SK-N-SH (cell line): ENCODE measurements around the gene GNG14. TPM values are rescaled to one million over a fixed set of nuclear protein-coding genes. Genes with fewer than 3 reads are reported as not detected.

Experiments used
- CTCF ChIA-PET: fragments of 300-600, 350-600 bp; formaldehyde crosslinking; extraction: SDS; loops from one replicate; lab custom pipeline; 2021; lab: Yijun Ruan, JAX
- POLR2A ChIA-PET: fragments of 350-600 bp; sonication (Branson Sonifier 250); formaldehyde crosslinking; extraction: SDS; loops from one replicate; lab custom pipeline; 2020; ENCODE audit warnings: antibody characterized with exemption, inconsistent platforms; lab: Yijun Ruan, JAX
- DNase-seq: peaks from one replicate; pipeline ENCODE4 v3.0.0; 2012
- H2AFZ ChIP-seq: fragments of 200-600 bp; sonication (generic); 2 replicates; pipeline ENCODE4 v1.8.1; 2016; ENCODE audit warnings: antibody characterized with exemption, mild to moderate bottlenecking, low read depth
- H3F3A ChIP-seq: fragments of 200-600 bp; sonication (generic); replicated peaks from 2 replicates; pipeline ENCODE3; 2016; ENCODE audit warnings: antibody characterized with exemption, mild to moderate bottlenecking; ENCODE audit not compliant: insufficient read depth
- H3K27ac ChIP-seq, 2 experiments: fragments of 200-500 bp in 1 of 2; fragments of 200-600 bp in 1 of 2; sonication (Bioruptor generic) in 1 of 2; sonication (generic), shearing (Covaris generic) in 1 of 2; 2 replicates each; pipeline versions ENCODE4 v1.5.1 to v1.6.1; 2014 to 2016; ENCODE audit warnings: low read depth in 2 of 2, inconsistent platforms in 1 of 2, low read length in 1 of 2, mild to moderate bottlenecking in 1 of 2, mixed read lengths in 1 of 2
- H3K27me3 ChIP-seq: fragments of 200-600 bp; sonication (generic), shearing (Covaris generic); 2 replicates; pipeline ENCODE4 v1.6.1; 2016; ENCODE audit warnings: mixed run types; ENCODE audit not compliant: insufficient read depth
- H3K36me3 ChIP-seq, 2 experiments: fragments of 200-500 bp in 1 of 2; fragments of 200-600 bp in 1 of 2; sonication (Bioruptor generic) in 1 of 2; sonication (generic) in 1 of 2; replicated peaks in 1 of 2; 2 replicates each; pipeline versions ENCODE3 to v1.5.1; 2014 to 2016; ENCODE audit warnings: low read length in 1 of 2, mild to moderate bottlenecking in 1 of 2; ENCODE audit not compliant: insufficient read depth in 2 of 2, control insufficient read depth in 1 of 2
- H3K4me1 ChIP-seq, 2 experiments: fragments of 200-500 bp in 1 of 2; fragments of 200-600 bp in 1 of 2; sonication (Bioruptor generic) in 1 of 2; sonication (generic), shearing (Covaris generic) in 1 of 2; 2 replicates each; pipeline versions ENCODE4 v1.5.1 to v1.6.1; 2014 to 2016; ENCODE audit warnings: low read depth in 1 of 2, low read length in 1 of 2, mixed run types in 1 of 2; ENCODE audit not compliant: insufficient read depth in 2 of 2, control insufficient read depth in 1 of 2
- H3K4me2 ChIP-seq: fragments of 200-600 bp; sonication (generic), shearing (Covaris generic); 2 replicates; pipeline ENCODE4 v1.6.1; 2017; ENCODE audit warnings: mixed run types
- H3K4me3 ChIP-seq, 2 experiments: fragments of 200-500 bp in 1 of 2; fragments of 200-600 bp in 1 of 2; sonication (Bioruptor generic) in 1 of 2; sonication (generic), shearing (Covaris generic) in 1 of 2; 2 replicates each; pipeline versions ENCODE4 v1.5.1 to v1.8.1; 2014 to 2016; ENCODE audit warnings: low read depth in 2 of 2, inconsistent platforms in 1 of 2, low read length in 1 of 2, mild to moderate bottlenecking in 1 of 2, mixed read lengths in 1 of 2, moderate library complexity in 1 of 2
- H3K79me2 ChIP-seq: fragments of 200-600 bp; sonication (generic); 2 replicates; pipeline ENCODE4 v1.8.1; 2017; ENCODE audit warnings: mild to moderate bottlenecking; ENCODE audit not compliant: insufficient read depth
- H3K9ac ChIP-seq: fragments of 200-600 bp; sonication (generic); 2 replicates; pipeline ENCODE4 v1.6.1; 2017; ENCODE audit warnings: mixed run types
- H3K9me2 ChIP-seq: fragments of 200-600 bp; sonication (generic); 2 replicates; pipeline ENCODE4 v1.6.1; 2017; ENCODE audit warnings: mixed run types
- H3K9me3 ChIP-seq: fragments of 200-600 bp; sonication (generic); 2 replicates; pipeline ENCODE4 v1.6.1; 2017; ENCODE audit warnings: mixed run types, mild to moderate bottlenecking, moderate library complexity
- H4K20me1 ChIP-seq: fragments of 200-600 bp; sonication (generic); 2 replicates; pipeline ENCODE4 v1.6.1; 2017; ENCODE audit warnings: mild to moderate bottlenecking, mixed run types; ENCODE audit not compliant: insufficient read depth
- CHD2 ChIP-seq: fragments of 150-350 bp; IDR thresholded peaks from 2 replicates; pipeline ENCODE4 v1.6.1; 2018; ENCODE audit warnings: low read length; ENCODE audit not compliant: partially characterized antibody
- EP300 ChIP-seq, 2 experiments: IDR thresholded peaks; 2 replicates each; pipeline versions ENCODE4 v1.4.0 to v1.6.1; 2012; ENCODE audit warnings: borderline replicate concordance in 1 of 2, low read depth in 1 of 2, low read length in 1 of 2
- EZH2phosphoT487 ChIP-seq: fragments of 200-600 bp; sonication (generic); IDR thresholded peaks from 2 replicates; pipeline ENCODE4 v1.6.1; 2017; ENCODE audit warnings: low read depth, mixed run types, mild to moderate bottlenecking, antibody characterized with exemption, moderate library complexity, borderline replicate concordance
- FOXM1 ChIP-seq: IDR thresholded peaks from 2 replicates; pipeline ENCODE4 v1.4.0; 2012; ENCODE audit warnings: low read depth, mild to moderate bottlenecking
- JUND ChIP-seq: IDR thresholded peaks from 2 replicates; pipeline ENCODE4 v1.4.0; 2012
- MAX ChIP-seq: IDR thresholded peaks from 2 replicates; pipeline ENCODE4 v1.4.0; 2012; ENCODE audit warnings: low read depth
- MEF2A ChIP-seq: IDR thresholded peaks from 2 replicates; pipeline ENCODE4 v1.4.0; 2012; ENCODE audit warnings: low read depth, borderline replicate concordance
- MXI1 ChIP-seq: IDR thresholded peaks from 2 replicates; pipeline ENCODE4 v1.6.1; 2012; ENCODE audit warnings: mild to moderate bottlenecking, low read depth, low read length, improper control_type of control experiment
- NFIC ChIP-seq: IDR thresholded peaks from 2 replicates; pipeline ENCODE4 v1.4.0; 2012; ENCODE audit warnings: borderline replicate concordance
- NRF1 ChIP-seq: IDR thresholded peaks from 2 replicates; pipeline ENCODE4 v1.6.1; 2012; ENCODE audit warnings: low read depth, mild to moderate bottlenecking, low read length
- RAD21 ChIP-seq: IDR thresholded peaks from 2 replicates; pipeline ENCODE4 v1.6.1; 2012; ENCODE audit warnings: mild to moderate bottlenecking, low read length
- RFX5 ChIP-seq: IDR thresholded peaks from 2 replicates; pipeline ENCODE4 v1.6.1; 2012; ENCODE audit warnings: mild to moderate bottlenecking, improper control_type of control experiment, low read length
- SIN3A ChIP-seq: IDR thresholded peaks from 2 replicates; pipeline ENCODE4 v1.6.1; 2012; ENCODE audit warnings: low read depth, mild to moderate bottlenecking, low read length, moderate library complexity, borderline replicate concordance
- SMC3 ChIP-seq: IDR thresholded peaks from 2 replicates; pipeline ENCODE4 v1.6.1; 2012; ENCODE audit warnings: low read depth, low read length, improper control_type of control experiment
- TAF1 ChIP-seq: IDR thresholded peaks from 2 replicates; pipeline ENCODE4 v1.6.1; 2012; ENCODE audit warnings: low read depth, mild to moderate bottlenecking, low read length, moderate library complexity, borderline replicate concordance
- TCF12 ChIP-seq: IDR thresholded peaks from 2 replicates; pipeline ENCODE4 v1.4.0; 2012
- TEAD4 ChIP-seq: IDR thresholded peaks from 2 replicates; pipeline ENCODE4 v1.4.0; 2012; ENCODE audit warnings: mild to moderate bottlenecking, borderline replicate concordance; ENCODE audit not compliant: insufficient read depth
- YY1 ChIP-seq: IDR thresholded peaks from 2 replicates; pipeline ENCODE4 v1.4.0; 2012; ENCODE audit warnings: low read depth, mild to moderate bottlenecking
- WGBS: methylation state at CpG from one replicate; pipeline ENCODE4 v1.1.6; 2017; ENCODE audit warnings: low lambda C conversion rate; 5-methylcytosine and 5-hydroxymethylcytosine counted together
- polyA plus RNA-seq, 3 experiments: library from polyadenylated mRNA; depleted of rRNA; stranded (reverse); fragments of >200 nt; gene quantifications; 2 replicates each; pipeline ENCODE4 v1.2.3, GENCODE V29; 2012
- TF ChIP-seq, protein P1 (sequence below): fragments of 200-600 bp; sonication (generic); IDR thresholded peaks from 2 replicates; pipeline ENCODE4 v1.6.1; 2017; ENCODE audit warnings: antibody characterized with exemption, mild to moderate bottlenecking, moderate library complexity
- TF ChIP-seq, protein P2 (sequence below): IDR thresholded peaks from 2 replicates; pipeline ENCODE4 v1.6.1; 2012; ENCODE audit warnings: mild to moderate bottlenecking, low read depth, low read length, moderate library complexity
- TF ChIP-seq, protein P3 (sequence below): IDR thresholded peaks from 2 replicates; pipeline ENCODE4; 2012

GNG14 gene
- polyA plus RNA-seq, 1 of the 3 experiments (the other 2 are of a cell fraction): not detected

GRCh38 chr19:12685831-12686230, 2.0 kb upstream of the GNG14 start:
- POLR2A ChIA-PET: interaction anchor here (1.4 kb wide), 1 partner anchor 11 kb away, joined by 3 read pairs; the partner anchor contains the start of gene FBXW9

GRCh38 chr19:12689012-12689411, 1.2 kb downstream of the GNG14 start:
- ChIA-PET CTCF (no interaction called here), POLR2A (no interaction called here)
- Histone ChIP-seq H3K9me2 (no peaks in the 10 kb centered on the region), H3K9me3 (no peaks in the 10 kb centered on the region), H3F3A (peaks cover 4% of the 10 kb centered on the region), H3K4me1 (no peaks in the 10 kb centered on the region), H3K27ac (no peak overlapping the region), H4K20me1 (no peaks in the 10 kb centered on the region), H2AFZ (no peak overlapping the region), H3K9ac (no peak overlapping the region), H3K27me3 (no peaks in the 10 kb centered on the region), H3K36me3 (peaks cover 0 to 3% of the 10 kb centered on the region in 2 experiments), H3K79me2 (no peaks in the 10 kb centered on the region), H3K4me2 (no peak overlapping the region), H3K4me3 (no peak overlapping the region)
- DNase-seq: no peak
- TF ChIP-seq, protein P1, sequence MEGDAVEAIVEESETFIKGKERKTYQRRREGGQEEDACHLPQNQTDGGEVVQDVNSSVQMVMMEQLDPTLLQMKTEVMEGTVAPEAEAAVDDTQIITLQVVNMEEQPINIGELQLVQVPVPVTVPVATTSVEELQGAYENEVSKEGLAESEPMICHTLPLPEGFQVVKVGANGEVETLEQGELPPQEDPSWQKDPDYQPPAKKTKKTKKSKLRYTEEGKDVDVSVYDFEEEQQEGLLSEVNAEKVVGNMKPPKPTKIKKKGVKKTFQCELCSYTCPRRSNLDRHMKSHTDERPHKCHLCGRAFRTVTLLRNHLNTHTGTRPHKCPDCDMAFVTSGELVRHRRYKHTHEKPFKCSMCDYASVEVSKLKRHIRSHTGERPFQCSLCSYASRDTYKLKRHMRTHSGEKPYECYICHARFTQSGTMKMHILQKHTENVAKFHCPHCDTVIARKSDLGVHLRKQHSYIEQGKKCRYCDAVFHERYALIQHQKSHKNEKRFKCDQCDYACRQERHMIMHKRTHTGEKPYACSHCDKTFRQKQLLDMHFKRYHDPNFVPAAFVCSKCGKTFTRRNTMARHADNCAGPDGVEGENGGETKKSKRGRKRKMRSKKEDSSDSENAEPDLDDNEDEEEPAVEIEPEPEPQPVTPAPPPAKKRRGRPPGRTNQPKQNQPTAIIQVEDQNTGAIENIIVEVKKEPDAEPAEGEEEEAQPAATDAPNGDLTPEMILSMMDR: no peak
- TF ChIP-seq EZH2phosphoT487 (no peak), NRF1 (no peak), JUND (no peak), MXI1 (no peak), EP300 (IDR thresholded peaks at IDR 0.05; ENCODE audit: borderline replicate concordance in 1 of 2, low read depth in 1 of 2, low read length in 1 of 2) (no peak), YY1 (no peak), RAD21 (no peak), NFIC (no peak), MAX (no peak), TAF1 (no peak), RFX5 (no peak), MEF2A (no peak), SMC3 (no peak), CHD2 (no peak), TCF12 (no peak), TEAD4 (no peak)
- TF ChIP-seq, protein P2, sequence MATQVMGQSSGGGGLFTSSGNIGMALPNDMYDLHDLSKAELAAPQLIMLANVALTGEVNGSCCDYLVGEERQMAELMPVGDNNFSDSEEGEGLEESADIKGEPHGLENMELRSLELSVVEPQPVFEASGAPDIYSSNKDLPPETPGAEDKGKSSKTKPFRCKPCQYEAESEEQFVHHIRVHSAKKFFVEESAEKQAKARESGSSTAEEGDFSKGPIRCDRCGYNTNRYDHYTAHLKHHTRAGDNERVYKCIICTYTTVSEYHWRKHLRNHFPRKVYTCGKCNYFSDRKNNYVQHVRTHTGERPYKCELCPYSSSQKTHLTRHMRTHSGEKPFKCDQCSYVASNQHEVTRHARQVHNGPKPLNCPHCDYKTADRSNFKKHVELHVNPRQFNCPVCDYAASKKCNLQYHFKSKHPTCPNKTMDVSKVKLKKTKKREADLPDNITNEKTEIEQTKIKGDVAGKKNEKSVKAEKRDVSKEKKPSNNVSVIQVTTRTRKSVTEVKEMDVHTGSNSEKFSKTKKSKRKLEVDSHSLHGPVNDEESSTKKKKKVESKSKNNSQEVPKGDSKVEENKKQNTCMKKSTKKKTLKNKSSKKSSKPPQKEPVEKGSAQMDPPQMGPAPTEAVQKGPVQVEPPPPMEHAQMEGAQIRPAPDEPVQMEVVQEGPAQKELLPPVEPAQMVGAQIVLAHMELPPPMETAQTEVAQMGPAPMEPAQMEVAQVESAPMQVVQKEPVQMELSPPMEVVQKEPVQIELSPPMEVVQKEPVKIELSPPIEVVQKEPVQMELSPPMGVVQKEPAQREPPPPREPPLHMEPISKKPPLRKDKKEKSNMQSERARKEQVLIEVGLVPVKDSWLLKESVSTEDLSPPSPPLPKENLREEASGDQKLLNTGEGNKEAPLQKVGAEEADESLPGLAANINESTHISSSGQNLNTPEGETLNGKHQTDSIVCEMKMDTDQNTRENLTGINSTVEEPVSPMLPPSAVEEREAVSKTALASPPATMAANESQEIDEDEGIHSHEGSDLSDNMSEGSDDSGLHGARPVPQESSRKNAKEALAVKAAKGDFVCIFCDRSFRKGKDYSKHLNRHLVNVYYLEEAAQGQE: no peak
- TF ChIP-seq, protein P3, sequence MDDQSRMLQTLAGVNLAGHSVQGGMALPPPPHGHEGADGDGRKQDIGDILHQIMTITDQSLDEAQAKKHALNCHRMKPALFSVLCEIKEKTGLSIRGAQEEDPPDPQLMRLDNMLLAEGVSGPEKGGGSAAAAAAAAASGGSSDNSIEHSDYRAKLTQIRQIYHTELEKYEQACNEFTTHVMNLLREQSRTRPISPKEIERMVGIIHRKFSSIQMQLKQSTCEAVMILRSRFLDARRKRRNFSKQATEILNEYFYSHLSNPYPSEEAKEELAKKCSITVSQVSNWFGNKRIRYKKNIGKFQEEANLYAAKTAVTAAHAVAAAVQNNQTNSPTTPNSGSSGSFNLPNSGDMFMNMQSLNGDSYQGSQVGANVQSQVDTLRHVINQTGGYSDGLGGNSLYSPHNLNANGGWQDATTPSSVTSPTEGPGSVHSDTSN: no peak
- WGBS: 80% methylated on average over 1 of the region's 12 CpGs

More at GRCh38 chr19:12685831-12686230, 2.0 kb upstream of the GNG14 start:
- TF ChIP-seq SIN3A (no peak), RFX5 (no peak), FOXM1 (no peak)
- H3K9me2 ChIP-seq: no peaks in the 10 kb centered on the region
- H3K4me3 ChIP-seq: no peak overlapping the region
- no peak overlapping the region for H2AFZ ChIP-seq
- no peaks in the 10 kb centered on the region for H3K4me1 ChIP-seq
- H3K36me3 ChIP-seq: no peaks in the 10 kb centered on the region
- no peaks in the 10 kb centered on the region for H3K9me3 ChIP-seq
- H3K27me3 ChIP-seq: no peaks in the 10 kb centered on the region
- DNase-seq: no peak
- H3K4me2 ChIP-seq: no peak overlapping the region
- CTCF ChIA-PET: interaction anchor here (1.0 to 2.0 kb wide), 5 partner anchors 9 to 123 kb away, joined by 3 to 11 read pairs (median 4); partner anchors contain the start of gene FBXW9
- no peak overlapping the region for H3K9ac ChIP-seq
- H3K79me2 ChIP-seq: no peaks in the 10 kb centered on the region
- no peaks in the 10 kb centered on the region for H4K20me1 ChIP-seq
- no peak overlapping the region for H3K27ac ChIP-seq
- H3F3A ChIP-seq: peaks cover 7% of the 10 kb centered on the region
- 75% methylated on average over 3 of the region's 3 CpGs for WGBS
